ENCODE measurements around the gene BAG3.
A peak's percentile ranks its signal among the peaks of the same experiment; 100 is the strongest.

BAG3 gene

DNA sequence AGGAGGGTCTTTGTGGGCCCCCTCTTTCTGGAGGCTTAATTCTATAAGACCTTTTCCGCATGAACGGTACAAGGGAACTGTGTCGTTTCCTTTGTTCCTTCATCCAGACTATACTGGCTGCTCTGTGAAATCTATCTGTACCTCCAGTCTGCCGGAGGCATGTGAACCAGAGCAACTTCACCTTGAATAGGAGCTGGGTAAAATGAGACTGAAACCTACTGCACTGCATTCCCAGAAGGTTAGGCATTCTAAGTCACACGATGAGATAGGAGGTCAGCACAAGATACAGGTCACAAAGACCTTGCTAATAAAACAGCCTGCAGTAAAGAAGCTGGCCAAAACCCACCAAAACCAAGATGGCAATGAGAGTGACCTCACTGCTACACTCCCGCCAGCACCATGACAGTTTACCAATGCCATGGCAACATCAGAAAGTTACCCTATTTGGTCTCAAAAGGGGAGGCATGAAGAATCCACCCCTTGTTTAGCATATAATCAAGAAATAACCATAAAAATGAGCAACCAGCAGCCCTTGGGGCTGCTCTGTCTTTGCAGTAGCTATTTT is 37.9 kb downstream of the BAG3 start:
- TF ChIP-seq, protein P1, sequence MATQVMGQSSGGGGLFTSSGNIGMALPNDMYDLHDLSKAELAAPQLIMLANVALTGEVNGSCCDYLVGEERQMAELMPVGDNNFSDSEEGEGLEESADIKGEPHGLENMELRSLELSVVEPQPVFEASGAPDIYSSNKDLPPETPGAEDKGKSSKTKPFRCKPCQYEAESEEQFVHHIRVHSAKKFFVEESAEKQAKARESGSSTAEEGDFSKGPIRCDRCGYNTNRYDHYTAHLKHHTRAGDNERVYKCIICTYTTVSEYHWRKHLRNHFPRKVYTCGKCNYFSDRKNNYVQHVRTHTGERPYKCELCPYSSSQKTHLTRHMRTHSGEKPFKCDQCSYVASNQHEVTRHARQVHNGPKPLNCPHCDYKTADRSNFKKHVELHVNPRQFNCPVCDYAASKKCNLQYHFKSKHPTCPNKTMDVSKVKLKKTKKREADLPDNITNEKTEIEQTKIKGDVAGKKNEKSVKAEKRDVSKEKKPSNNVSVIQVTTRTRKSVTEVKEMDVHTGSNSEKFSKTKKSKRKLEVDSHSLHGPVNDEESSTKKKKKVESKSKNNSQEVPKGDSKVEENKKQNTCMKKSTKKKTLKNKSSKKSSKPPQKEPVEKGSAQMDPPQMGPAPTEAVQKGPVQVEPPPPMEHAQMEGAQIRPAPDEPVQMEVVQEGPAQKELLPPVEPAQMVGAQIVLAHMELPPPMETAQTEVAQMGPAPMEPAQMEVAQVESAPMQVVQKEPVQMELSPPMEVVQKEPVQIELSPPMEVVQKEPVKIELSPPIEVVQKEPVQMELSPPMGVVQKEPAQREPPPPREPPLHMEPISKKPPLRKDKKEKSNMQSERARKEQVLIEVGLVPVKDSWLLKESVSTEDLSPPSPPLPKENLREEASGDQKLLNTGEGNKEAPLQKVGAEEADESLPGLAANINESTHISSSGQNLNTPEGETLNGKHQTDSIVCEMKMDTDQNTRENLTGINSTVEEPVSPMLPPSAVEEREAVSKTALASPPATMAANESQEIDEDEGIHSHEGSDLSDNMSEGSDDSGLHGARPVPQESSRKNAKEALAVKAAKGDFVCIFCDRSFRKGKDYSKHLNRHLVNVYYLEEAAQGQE (IDR thresholded peaks at IDR 0.05; ENCODE audit: insufficient read depth in 1 of 2, low read depth in 2 of 2, low read length in 2 of 2), result no peak

DNA sequence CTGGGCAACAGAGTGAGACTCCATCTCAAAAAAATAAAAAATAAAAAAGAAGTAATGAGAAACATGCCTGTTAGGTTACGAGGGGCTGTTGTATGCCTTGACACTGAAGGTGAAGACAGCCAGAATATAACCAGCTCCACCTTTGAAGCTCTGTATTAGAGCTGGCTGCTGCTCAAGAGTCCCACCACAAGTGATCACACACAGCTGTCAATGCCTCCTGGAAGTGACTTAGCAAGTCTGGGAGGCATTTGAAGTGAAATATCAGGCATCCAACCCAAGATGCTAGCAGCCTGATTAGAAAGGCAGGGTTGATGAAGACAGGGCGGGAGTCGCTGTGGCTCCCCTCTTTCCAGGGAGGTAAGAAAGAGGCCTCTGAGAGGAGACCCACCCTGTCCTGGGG is 40.5 kb downstream of the BAG3 start:
- TF ChIP-seq SIN3A (IDR thresholded peaks at IDR 0.05; ENCODE audit: borderline replicate concordance, insufficient read depth, low read length) (no peak), POLR2AphosphoS5 (IDR thresholded peaks at IDR 0.05; ENCODE audit: low read depth, low read length) (no peak), FOXP2 (optimal IDR thresholded peaks at IDR 0.05; ENCODE audit: borderline replicate concordance, extremely low read depth, extremely low read length, insufficient read depth) (no peak), TAF1 (IDR thresholded peaks at IDR 0.05; ENCODE audit: borderline replicate concordance, insufficient read depth, low read length) (no peak)
- TF ChIP-seq, protein P1 (IDR thresholded peaks at IDR 0.05; ENCODE audit: insufficient read depth in 1 of 2, low read depth in 2 of 2, low read length in 2 of 2), result no peak

DNA sequence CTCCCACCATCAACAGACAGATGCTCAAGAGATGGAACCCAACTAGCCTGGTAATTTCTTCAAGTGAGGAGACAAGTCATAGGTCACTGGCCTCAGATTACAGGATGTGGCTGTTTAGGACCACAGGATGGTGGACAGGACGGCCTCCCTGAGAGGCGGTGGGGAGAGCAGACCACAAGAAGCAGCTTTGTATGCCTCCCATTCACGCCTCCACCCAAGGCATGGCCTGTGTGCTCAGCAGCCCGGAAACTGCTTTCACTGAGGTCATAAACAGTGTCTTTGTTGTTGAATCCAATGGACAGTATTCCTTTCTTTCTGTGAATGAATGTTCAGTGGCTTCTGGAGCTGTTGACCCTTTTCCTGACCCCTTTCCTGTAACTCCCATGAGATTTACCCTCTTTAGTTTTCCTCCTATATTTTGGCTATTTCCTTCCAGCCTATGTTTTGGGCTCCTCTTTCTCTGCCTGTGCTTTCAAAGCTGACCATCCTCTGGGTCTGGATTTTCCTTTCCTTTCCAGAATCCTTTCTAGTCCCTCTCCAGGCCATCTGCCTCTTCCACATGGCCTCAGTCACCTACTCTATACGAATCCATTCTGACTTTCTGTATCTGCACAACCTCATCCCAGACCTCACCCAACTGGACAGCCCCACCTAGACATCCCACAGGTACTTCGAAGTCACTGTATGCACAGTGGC is 42.2 kb downstream of the BAG3 start:
- TF ChIP-seq FOXP2 (optimal IDR thresholded peaks at IDR 0.05; ENCODE audit: borderline replicate concordance, extremely low read depth, extremely low read length, insufficient read depth) (peak; percentile 90), SIN3A (IDR thresholded peaks at IDR 0.05; ENCODE audit: borderline replicate concordance, insufficient read depth, low read length) (no peak), TAF1 (IDR thresholded peaks at IDR 0.05; ENCODE audit: borderline replicate concordance, insufficient read depth, low read length) (no peak), POLR2AphosphoS5 (IDR thresholded peaks at IDR 0.05; ENCODE audit: low read depth, low read length) (peak; percentile 69)
- TF ChIP-seq, protein P1 (IDR thresholded peaks at IDR 0.05; ENCODE audit: insufficient read depth in 1 of 2, low read depth in 2 of 2, low read length in 2 of 2), result peak; percentile 14 to 16; a peak in 1 of 4 replicates

DNA sequence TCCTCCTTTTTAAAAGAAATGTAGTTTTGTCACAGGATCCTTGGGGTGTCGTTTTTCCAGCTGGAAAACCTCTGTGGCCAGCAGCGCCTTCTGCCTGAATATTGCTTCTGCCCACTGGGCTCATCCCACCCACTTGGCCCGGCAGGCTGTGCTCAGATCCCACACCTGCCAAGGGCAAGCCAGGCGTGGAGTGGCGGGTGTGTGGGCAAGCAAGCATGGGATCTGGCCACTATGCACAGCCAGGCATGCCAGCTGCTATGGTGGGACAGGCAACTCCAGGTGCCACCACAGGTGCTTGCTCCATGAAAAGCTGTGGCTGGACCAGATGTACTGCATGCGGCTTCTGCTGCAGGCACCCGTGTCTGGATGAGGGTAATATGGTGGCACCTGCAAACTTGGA is 43.4 kb downstream of the BAG3 start:
- no peak for TF ChIP-seq SIN3A (IDR thresholded peaks at IDR 0.05; ENCODE audit: borderline replicate concordance, insufficient read depth, low read length)
- TF ChIP-seq, protein P1 (IDR thresholded peaks at IDR 0.05; ENCODE audit: insufficient read depth in 1 of 2, low read depth in 2 of 2, low read length in 2 of 2), result no peak
- no peak for TF ChIP-seq FOXP2 (optimal IDR thresholded peaks at IDR 0.05; ENCODE audit: borderline replicate concordance, extremely low read depth, extremely low read length, insufficient read depth)
- TF ChIP-seq POLR2AphosphoS5 (IDR thresholded peaks at IDR 0.05; ENCODE audit: low read depth, low read length), result no peak
- no peak for TF ChIP-seq TAF1 (IDR thresholded peaks at IDR 0.05; ENCODE audit: borderline replicate concordance, insufficient read depth, low read length)
